ENCODE measurements around the gene SEC14L1.

SEC14L1 gene

DNA sequence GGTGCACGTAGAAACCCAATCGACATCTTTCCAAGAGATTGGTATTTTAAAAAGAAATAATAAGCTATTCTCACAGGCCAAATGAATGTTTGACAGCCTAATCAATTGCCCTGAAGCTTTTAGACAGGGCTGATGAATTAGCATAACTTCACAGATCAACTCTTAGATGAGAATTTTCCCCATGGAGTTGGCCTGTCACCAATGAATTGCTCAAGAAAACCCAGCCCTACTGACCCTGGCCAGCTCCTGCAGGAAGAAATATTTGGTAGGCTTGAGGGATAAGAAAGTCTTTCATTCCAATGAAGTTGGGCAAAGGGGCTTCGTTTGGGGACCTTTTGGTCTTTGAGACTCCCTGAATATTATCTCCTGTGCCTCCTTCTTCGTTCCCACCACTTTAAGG lies 23.4 kb upstream of the SEC14L1 start:
- H3K4me3 ChIP-seq (ENCODE audit: low read depth, low read length) = no peak overlapping the region
- TF ChIP-seq, protein P1, sequence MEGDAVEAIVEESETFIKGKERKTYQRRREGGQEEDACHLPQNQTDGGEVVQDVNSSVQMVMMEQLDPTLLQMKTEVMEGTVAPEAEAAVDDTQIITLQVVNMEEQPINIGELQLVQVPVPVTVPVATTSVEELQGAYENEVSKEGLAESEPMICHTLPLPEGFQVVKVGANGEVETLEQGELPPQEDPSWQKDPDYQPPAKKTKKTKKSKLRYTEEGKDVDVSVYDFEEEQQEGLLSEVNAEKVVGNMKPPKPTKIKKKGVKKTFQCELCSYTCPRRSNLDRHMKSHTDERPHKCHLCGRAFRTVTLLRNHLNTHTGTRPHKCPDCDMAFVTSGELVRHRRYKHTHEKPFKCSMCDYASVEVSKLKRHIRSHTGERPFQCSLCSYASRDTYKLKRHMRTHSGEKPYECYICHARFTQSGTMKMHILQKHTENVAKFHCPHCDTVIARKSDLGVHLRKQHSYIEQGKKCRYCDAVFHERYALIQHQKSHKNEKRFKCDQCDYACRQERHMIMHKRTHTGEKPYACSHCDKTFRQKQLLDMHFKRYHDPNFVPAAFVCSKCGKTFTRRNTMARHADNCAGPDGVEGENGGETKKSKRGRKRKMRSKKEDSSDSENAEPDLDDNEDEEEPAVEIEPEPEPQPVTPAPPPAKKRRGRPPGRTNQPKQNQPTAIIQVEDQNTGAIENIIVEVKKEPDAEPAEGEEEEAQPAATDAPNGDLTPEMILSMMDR (IDR thresholded peaks at IDR 0.05; ENCODE audit: borderline replicate concordance, insufficient read depth, low read depth, low read length) = no peak

GRCh38 chr17:77118251-77118928 lies 22.4 kb upstream of the SEC14L1 start:
- TF ChIP-seq, protein P1 (IDR thresholded peaks at IDR 0.05; ENCODE audit: borderline replicate concordance, insufficient read depth, low read depth, low read length) = no peak
- no peak overlapping the region for H3K4me3 ChIP-seq (ENCODE audit: low read depth, low read length)

GRCh38 chr17:77119668-77120301 lies 21.0 kb upstream of the SEC14L1 start:
- H3K4me3 ChIP-seq (ENCODE audit: low read depth, low read length) = no peak overlapping the region
- TF ChIP-seq, protein P1 (IDR thresholded peaks at IDR 0.05; ENCODE audit: borderline replicate concordance, insufficient read depth, low read depth, low read length) = no peak

- H3K4me3 ChIP-seq (ENCODE audit: low read depth, low read length) = no peak overlapping the region
- TF ChIP-seq, protein P1 (IDR thresholded peaks at IDR 0.05; ENCODE audit: borderline replicate concordance, insufficient read depth, low read depth, low read length) = no peak
Measured at GRCh38 chr17:77120868-77121267, 19.9 kb upstream of the SEC14L1 start.

- TF ChIP-seq, protein P1 (IDR thresholded peaks at IDR 0.05; ENCODE audit: borderline replicate concordance, insufficient read depth, low read depth, low read length) = no peak
- H3K4me3 ChIP-seq (ENCODE audit: low read depth, low read length) = no peak overlapping the region
Measured at GRCh38 chr17:77124192-77124889, 16.4 kb upstream of the SEC14L1 start.

GRCh38 chr17:77125432-77125901 lies 15.3 kb upstream of the SEC14L1 start:
- TF ChIP-seq, protein P1 (IDR thresholded peaks at IDR 0.05; ENCODE audit: borderline replicate concordance, insufficient read depth, low read depth, low read length) = no peak
- no peak overlapping the region for H3K4me3 ChIP-seq (ENCODE audit: low read depth, low read length)

Measured in GM12875 (cell line).